Vagina (tissue), 2 donors: Measurements from ENCODE around the gene ZIC1. TPM values are rescaled to one million over a fixed set of nuclear protein-coding genes. Genes with fewer than 3 reads are reported as not detected.

Source experiments
- DNase-seq, 2 donors: peaks; one replicate each; pipeline ENCODE4 v3.0.0-alpha.2; 2017; ENCODE audit errors: extremely low spot score in 2 of 2
- H3K27ac ChIP-seq: fragments of 200-600 bp; sonication (generic); one replicate; pipeline ENCODE4 v1.5.1; 2019
- H3K27me3 ChIP-seq: fragments of 200-600 bp; sonication (generic); one replicate; pipeline ENCODE4 v1.5.1; 2019
- H3K36me3 ChIP-seq, 2 donors: fragments of 200-600 bp; sonication (generic); one replicate each; pipeline ENCODE4 v1.5.1; 2017 to 2019
- H3K4me1 ChIP-seq: fragments of 200-600 bp; sonication (generic); one replicate; pipeline ENCODE4 v1.5.1; 2019
- H3K4me3 ChIP-seq, 2 donors: fragments of 200-600 bp; sonication (generic); 1 replicate in 1 of 2; 2 replicates in 1 of 2; pipeline ENCODE4 v1.5.1; 2016 to 2019
- H3K9me3 ChIP-seq: fragments of 200-600 bp; sonication (generic); one replicate; pipeline ENCODE4 v1.5.1; 2019
- CTCF ChIP-seq, 3 experiments: fragments of 450-650 bp in 2 of 3; fragments of 200-600 bp in 1 of 3; sonication (generic) in 1 of 3; IDR thresholded peaks; one replicate each; pipeline ENCODE4 v1.5.1; 2017 to 2019; ENCODE audit warnings: antibody characterized with exemption in 3 of 3, mild to moderate bottlenecking in 2 of 3, moderate library complexity in 2 of 3
- POLR2A ChIP-seq, 2 donors: fragments of 450-650 bp; IDR thresholded peaks; one replicate each; pipeline ENCODE4 v1.6.1; 2017; ENCODE audit warnings: antibody characterized with exemption in 2 of 2, mild to moderate bottlenecking in 2 of 2, moderate library complexity in 2 of 2
- POLR2AphosphoS5 ChIP-seq, 2 donors: sonication (generic); formaldehyde crosslinking; IDR thresholded peaks; one replicate each; pipeline ENCODE4 v1.9.0; 2017; ENCODE audit warnings: antibody characterized with exemption in 2 of 2, mild to moderate bottlenecking in 2 of 2, low read depth in 1 of 2; ENCODE audit not compliant: insufficient read depth in 1 of 2
- intact Hi-C: fragments of 100-400 bp; cut with DNase I; formaldehyde crosslinking; loops from one replicate; pipeline ENCODE4 v1.15.1; 2023
- total RNA-seq: library from RNA; depleted of rRNA; stranded (reverse); fragments of >200 nt; gene quantifications from one replicate; pipeline ENCODE4 v1.2.3, GENCODE V29; 2016

The ZIC1 gene
- total RNA-seq, 1 donor from 2014 or later: not detected

GRCh38 chr3:147396712-147397046, 12.5 kb upstream of the ZIC1 start:
- TF ChIP-seq POLR2A (IDR thresholded peaks at IDR 0.05) (no peak), CTCF (IDR thresholded peaks at IDR 0.05) (no peak), POLR2AphosphoS5 (IDR thresholded peaks at IDR 0.05; ENCODE audit: insufficient read depth in 1 of 2, low read depth in 1 of 2) (no peak)
- no peak overlapping the region for H3K27ac ChIP-seq
- no peaks in the 10 kb centered on the region for H3K9me3 ChIP-seq
- peak in 1 of 2 donors; percentile 34 for DNase-seq
- intact Hi-C loops: no loop called here
- no peak overlapping the region for H3K4me3 ChIP-seq
- no peaks in the 10 kb centered on the region for H3K36me3 ChIP-seq
- peaks cover 37% of the 10 kb centered on the region for H3K4me1 ChIP-seq
- H3K27me3 ChIP-seq: peaks cover 31% of the 10 kb centered on the region

GRCh38 chr3:147397155-147397874, 11.8 kb upstream of the ZIC1 start:
- Histone ChIP-seq H3K4me1 (peaks cover 30% of the 10 kb centered on the region), H3K4me3 (peak overlapping the region in 1 of 2 donors; percentile 26), H3K27me3 (peaks cover 26% of the 10 kb centered on the region)

GRCh38 chr3:147397875-147398812, 11.0 kb upstream of the ZIC1 start:
- Histone ChIP-seq H3K36me3 (no peaks in the 10 kb centered on the region), H3K27me3 (peaks cover 21% of the 10 kb centered on the region), H3K27ac (no peak overlapping the region), H3K4me1 (peaks cover 25% of the 10 kb centered on the region), H3K9me3 (no peaks in the 10 kb centered on the region), H3K4me3 (no peak overlapping the region)
- intact Hi-C loops: no loop called here
- TF ChIP-seq CTCF (IDR thresholded peaks at IDR 0.05): no peak
- peak; percentile 58 to 71 for DNase-seq

More at GRCh38 chr3:147397155-147397874, 11.8 kb upstream of the ZIC1 start:
- Histone ChIP-seq H3K27ac (no peak overlapping the region), H3K9me3 (no peaks in the 10 kb centered on the region), H3K36me3 (no peaks in the 10 kb centered on the region)
- DNase-seq: peak; percentile 29 to 70
- intact Hi-C loops: no loop called here
- TF ChIP-seq CTCF (IDR thresholded peaks at IDR 0.05): no peak
- TF ChIP-seq POLR2AphosphoS5 (IDR thresholded peaks at IDR 0.05; ENCODE audit: insufficient read depth in 1 of 2, low read depth in 1 of 2): no peak

- TF ChIP-seq POLR2AphosphoS5 (IDR thresholded peaks at IDR 0.05; ENCODE audit: insufficient read depth in 1 of 2, low read depth in 1 of 2): no peak
- no peak for TF ChIP-seq CTCF (IDR thresholded peaks at IDR 0.05)
- no peaks in the 10 kb centered on the region for H3K9me3 ChIP-seq
- H3K27me3 ChIP-seq: peaks cover 16% of the 10 kb centered on the region
- H3K4me3 ChIP-seq: no peak overlapping the region
- DNase-seq: peak in 1 of 2 donors; percentile 54
- H3K36me3 ChIP-seq: no peaks in the 10 kb centered on the region
- no peak overlapping the region for H3K27ac ChIP-seq
- H3K4me1 ChIP-seq: peaks cover 17% of the 10 kb centered on the region
- intact Hi-C loops: no loop called here
Observed at GRCh38 chr3:147398813-147399534, 10.2 kb upstream of the ZIC1 start.
